ENCODE data around the gene SLC2A9. TPM values are rescaled to one million over a fixed set of nuclear protein-coding genes. Genes with fewer than 3 reads are reported as not detected.

The SLC2A9 gene
- total RNA-seq, 1 donor from 2014 or later: not detected

- no peak for TF ChIP-seq CTCF (IDR thresholded peaks at IDR 0.05; ENCODE audit: partially characterized antibody, unreplicated experiment)
- Mint-ChIP-seq H3K4me1 (ENCODE audit: low read depth, unreplicated experiment) (peaks cover 23% of the 10 kb centered on the region), H3K36me3 (ENCODE audit: unreplicated experiment) (no peaks in the 10 kb centered on the region), H3K27ac (ENCODE audit: unreplicated experiment) (no peak overlapping the region), H3K9me3 (ENCODE audit: unreplicated experiment) (peaks cover 2% of the 10 kb centered on the region), H3K4me3 (ENCODE audit: unreplicated experiment) (peak overlapping the region; percentile 34), H3K27me3 (ENCODE audit: unreplicated experiment) (peaks cover 4% of the 10 kb centered on the region)
- no peak for DNase-seq
Observed at GRCh38 chr4:10031668-10032590, 10.6 kb upstream of the SLC2A9 start.

GRCh38 chr4:10030972-10031667 is 9.8 kb upstream of the SLC2A9 start:
- Mint-ChIP-seq H3K27ac (ENCODE audit: unreplicated experiment) (no peak overlapping the region), H3K27me3 (ENCODE audit: unreplicated experiment) (peaks cover 4% of the 10 kb centered on the region), H3K9me3 (ENCODE audit: unreplicated experiment) (peaks cover 1% of the 10 kb centered on the region), H3K4me1 (ENCODE audit: low read depth, unreplicated experiment) (peaks cover 23% of the 10 kb centered on the region), H3K36me3 (ENCODE audit: unreplicated experiment) (no peaks in the 10 kb centered on the region), H3K4me3 (ENCODE audit: unreplicated experiment) (peak overlapping the region; percentile 31)
- no peak for TF ChIP-seq CTCF (IDR thresholded peaks at IDR 0.05; ENCODE audit: partially characterized antibody, unreplicated experiment)
- DNase-seq: no peak

- Mint-ChIP-seq H3K4me1 (ENCODE audit: low read depth, unreplicated experiment) (peaks cover 22% of the 10 kb centered on the region), H3K27ac (ENCODE audit: unreplicated experiment) (no peak overlapping the region), H3K9me3 (ENCODE audit: unreplicated experiment) (no peaks in the 10 kb centered on the region), H3K4me3 (ENCODE audit: unreplicated experiment) (no peak overlapping the region), H3K27me3 (ENCODE audit: unreplicated experiment) (peaks cover 4% of the 10 kb centered on the region), H3K36me3 (ENCODE audit: unreplicated experiment) (no peaks in the 10 kb centered on the region)
- no peak for TF ChIP-seq CTCF (IDR thresholded peaks at IDR 0.05; ENCODE audit: partially characterized antibody, unreplicated experiment)
- DNase-seq: no peak
Observed at GRCh38 chr4:10029403-10029802, 8.1 kb upstream of the SLC2A9 start.

- Mint-ChIP-seq H3K4me3 (ENCODE audit: unreplicated experiment) (no peak overlapping the region), H3K36me3 (ENCODE audit: unreplicated experiment) (no peaks in the 10 kb centered on the region), H3K4me1 (ENCODE audit: low read depth, unreplicated experiment) (peaks cover 21% of the 10 kb centered on the region), H3K9me3 (ENCODE audit: unreplicated experiment) (no peaks in the 10 kb centered on the region), H3K27ac (ENCODE audit: unreplicated experiment) (no peak overlapping the region), H3K27me3 (ENCODE audit: unreplicated experiment) (peaks cover 6% of the 10 kb centered on the region)
- no peak for DNase-seq
- no peak for TF ChIP-seq CTCF (IDR thresholded peaks at IDR 0.05; ENCODE audit: partially characterized antibody, unreplicated experiment)
Observed at GRCh38 chr4:10028910-10029309, 7.6 kb upstream of the SLC2A9 start.

- no peak for DNase-seq
- no peak for TF ChIP-seq CTCF (IDR thresholded peaks at IDR 0.05; ENCODE audit: partially characterized antibody, unreplicated experiment)
- Mint-ChIP-seq H3K4me1 (ENCODE audit: low read depth, unreplicated experiment) (peaks cover 3% of the 10 kb centered on the region), H3K27me3 (ENCODE audit: unreplicated experiment) (peaks cover 4% of the 10 kb centered on the region), H3K27ac (ENCODE audit: unreplicated experiment) (no peak overlapping the region), H3K9me3 (ENCODE audit: unreplicated experiment) (no peaks in the 10 kb centered on the region), H3K36me3 (ENCODE audit: unreplicated experiment) (no peaks in the 10 kb centered on the region), H3K4me3 (ENCODE audit: unreplicated experiment) (no peak overlapping the region)
Observed at GRCh38 chr4:10026485-10026884, 5.2 kb upstream of the SLC2A9 start.

Measured in glutamatergic neuron (in vitro differentiated cells).